OCI-LY7 (cell line): ENCODE results near the gene TPRG1L. TPM values are rescaled to one million over a fixed set of nuclear protein-coding genes. Genes with fewer than 3 reads are reported as not detected.

ENCODE experiments used
- BruUV-seq: library from RNA; stranded (reverse); fragments of 400-500 nt; replicated peaks from 2 replicates; lab custom pipeline; 2021; lab: Mats Ljungman, UMichigan
- CTCF ChIA-PET: fragments of 300-600 bp; sonication (Branson Sonifier 250); formaldehyde crosslinking; loops from one replicate; lab custom pipeline; 2022; ENCODE audit warnings: antibody characterized with exemption; ENCODE audit not compliant: unreplicated experiment; lab: Charles Lee
- POLR2A ChIA-PET: fragments of 300-600 bp; sonication (Branson Sonifier 250); formaldehyde crosslinking; loops from one replicate; lab custom pipeline; 2022; ENCODE audit warnings: antibody characterized with exemption; lab: Charles Lee
- DNase-seq: peaks from one replicate; pipeline ENCODE4 v3.0.0-alpha.2; 2015; ENCODE audit warnings: low spot score
- H2AFZ ChIP-seq: fragments of 200-600 bp; sonication (generic), shearing (Covaris generic); 2 replicates; pipeline ENCODE4 v1.6.1; 2014; ENCODE audit warnings: mild to moderate bottlenecking, antibody characterized with exemption, low read length, moderate library complexity
- H3K27ac ChIP-seq: fragments of 200-600 bp; sonication (generic); 2 replicates; pipeline ENCODE4 v1.5.1; 2014; ENCODE audit warnings: mixed run types, low read depth, mild to moderate bottlenecking, moderate library complexity, low read length, inconsistent platforms; ENCODE audit not compliant: poor library complexity, severe bottlenecking
- H3K36me3 ChIP-seq: fragments of 200-600 bp; sonication (generic); 2 replicates; pipeline ENCODE4 v1.6.1; 2014; ENCODE audit warnings: mild to moderate bottlenecking, antibody characterized with exemption, low read length, moderate library complexity, mixed read lengths; ENCODE audit not compliant: insufficient read depth
- H3K4me1 ChIP-seq: fragments of 200-600 bp; sonication (generic); 2 replicates; pipeline ENCODE4 v1.5.1; 2014; ENCODE audit warnings: mild to moderate bottlenecking, low read length; ENCODE audit not compliant: insufficient read depth, poor library complexity, severe bottlenecking
- H3K4me2 ChIP-seq: fragments of 200-600 bp; sonication (generic); 2 replicates; pipeline ENCODE4 v1.6.1; 2014; ENCODE audit warnings: mild to moderate bottlenecking, low read length
- H3K4me3 ChIP-seq: fragments of 200-600 bp; sonication (generic); 2 replicates; pipeline ENCODE4 v1.5.1; 2014; ENCODE audit warnings: mild to moderate bottlenecking, low read depth, low read length; ENCODE audit not compliant: poor library complexity, severe bottlenecking
- H3K79me2 ChIP-seq: fragments of 200-600 bp; sonication (generic); 2 replicates; pipeline ENCODE4 v1.6.1; 2016; ENCODE audit warnings: low read depth, mild to moderate bottlenecking, low read length, moderate library complexity, mixed read lengths; ENCODE audit not compliant: insufficient read depth
- H3K9me2 ChIP-seq: fragments of 200-600 bp; sonication (generic); 2 replicates; pipeline ENCODE4 v1.6.1; 2016; ENCODE audit warnings: mild to moderate bottlenecking, low read length, mixed read lengths; ENCODE audit not compliant: insufficient read depth
- H3K9me3 ChIP-seq: fragments of 200-600 bp; sonication (generic); 2 replicates; pipeline ENCODE4 v1.6.1; 2014; ENCODE audit warnings: mild to moderate bottlenecking, mixed run types, low read length, mixed read lengths
- H4K20me1 ChIP-seq: fragments of 200-600 bp; sonication (generic); 2 replicates; pipeline ENCODE4 v1.6.1; 2014; ENCODE audit warnings: mild to moderate bottlenecking, antibody characterized with exemption, low read length, moderate library complexity, mixed read lengths; ENCODE audit not compliant: insufficient read depth
- EZH2phosphoT487 ChIP-seq: fragments of 200-600 bp; sonication (generic); IDR thresholded peaks from 2 replicates; pipeline ENCODE4 v1.6.1; 2018; ENCODE audit warnings: low read depth, borderline replicate concordance, mild to moderate bottlenecking, mixed run types, antibody characterized with exemption, low read length, moderate library complexity, mixed read lengths
- intact Hi-C: fragments of 100-400 bp; cut with micrococcal nuclease; formaldehyde crosslinking; loops from one replicate; pipeline ENCODE4 v1.10.0; 2022; ENCODE audit not compliant: unreplicated experiment
- total RNA-seq, 2 experiments: library from RNA; depleted of rRNA in 1 of 2; stranded (reverse); fragments of >200 nt in 1 of 2; shearing (Covaris generic) in 1 of 2; gene quantifications; 2 replicates each; pipeline ENCODE4 v1.2.3, GENCODE V29; 2014 to 2022
- TF ChIP-seq, protein P1 (sequence below): fragments of 200-600 bp; sonication (generic); conservative IDR thresholded peaks from 2 replicates; pipeline ENCODE4 v1.5.1; 2014; ENCODE audit warnings: mild to moderate bottlenecking, antibody characterized with exemption, low read length, moderate library complexity, mixed read lengths

Gene TPRG1L
- total RNA-seq, 2 experiments from 2014 or later, result 3.1 to 6.8 TPM

DNA sequence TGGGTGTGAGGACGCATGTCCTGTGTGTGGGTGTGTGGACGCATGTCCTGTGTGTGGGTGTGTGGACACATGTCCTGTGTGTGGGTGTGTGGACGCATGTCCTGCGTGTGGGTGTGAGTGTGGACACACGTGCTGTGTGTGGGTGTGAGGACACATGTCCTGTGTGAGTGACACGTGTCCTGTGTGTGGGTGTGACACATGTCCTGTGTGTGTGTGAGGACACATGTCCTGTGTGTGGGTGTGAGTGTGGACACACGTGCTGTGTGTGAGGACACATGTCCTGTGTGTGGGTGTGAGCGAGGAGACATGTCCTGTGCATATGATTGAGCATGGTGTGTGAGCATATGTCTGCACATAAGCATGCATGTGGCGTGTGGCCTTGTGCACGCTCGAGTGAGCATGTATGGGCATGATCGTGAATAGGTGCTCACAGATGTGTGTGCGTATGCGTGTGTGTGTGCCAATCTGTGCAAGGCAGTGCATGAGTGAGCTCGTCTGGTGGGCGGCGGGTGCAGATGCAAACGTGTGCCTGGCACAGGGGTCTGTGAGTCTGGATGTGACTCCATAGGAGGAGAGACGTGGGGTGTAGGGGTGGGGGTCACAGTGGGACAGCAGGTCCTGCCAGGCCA is 38.8 kb upstream of the TPRG1L start:
- no peaks in the 10 kb centered on the region for H3K4me1 ChIP-seq
- no TSS peak for BruUV-seq
- CTCF ChIA-PET, result no interaction called here

DNA sequence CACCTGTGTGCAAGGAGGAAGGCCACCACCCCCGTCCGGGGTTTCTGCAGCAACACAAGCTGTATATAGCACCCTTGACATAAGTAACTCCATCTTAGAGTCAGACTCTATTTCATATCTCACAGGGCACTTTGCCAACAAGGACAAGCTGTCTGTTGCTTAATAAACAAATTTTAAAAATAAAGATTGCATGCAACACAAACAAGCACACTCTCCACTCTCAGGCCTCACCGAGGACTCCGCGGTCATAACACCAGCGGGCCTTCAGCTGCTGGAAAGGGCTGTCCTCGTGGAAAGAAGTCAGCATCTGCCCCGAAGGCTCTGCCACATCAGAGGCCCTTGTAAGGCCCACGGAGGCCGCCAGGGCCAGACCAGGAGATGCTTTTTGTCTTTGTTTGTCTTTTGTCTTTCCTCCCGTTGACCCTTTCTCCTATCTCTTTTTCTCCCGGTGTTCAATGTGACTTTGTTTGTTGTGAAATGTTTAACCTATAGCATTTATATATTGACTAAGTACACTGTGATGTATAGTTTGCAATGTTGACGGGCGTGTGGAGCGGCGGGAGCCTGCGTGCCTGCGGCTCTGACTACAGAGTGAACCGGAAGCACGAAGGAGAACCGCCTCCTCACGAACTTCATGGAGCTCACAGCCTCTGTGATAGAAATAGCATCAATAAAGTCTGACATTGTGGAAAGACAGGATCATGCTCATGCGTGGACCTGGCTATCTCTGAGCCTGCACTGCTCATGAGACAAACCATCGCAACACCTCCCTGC is 37.6 kb upstream of the TPRG1L start:
- no peak overlapping the region for H3K4me2 ChIP-seq
- no peak overlapping the region for H3K4me3 ChIP-seq
- CTCF ChIA-PET, result no interaction called here
- BruUV-seq, result no TSS peak
- 0 out of 2 replicates have a peak, but pooled peaks cover 2% of the 10 kb centered on the region for H3K9me3 ChIP-seq
- no peak overlapping the region for H3K27ac ChIP-seq
- POLR2A ChIA-PET, result no interaction called here
- no peaks in the 10 kb centered on the region for H4K20me1 ChIP-seq
- H2AFZ ChIP-seq, result no peak overlapping the region
- TF ChIP-seq, protein P1, sequence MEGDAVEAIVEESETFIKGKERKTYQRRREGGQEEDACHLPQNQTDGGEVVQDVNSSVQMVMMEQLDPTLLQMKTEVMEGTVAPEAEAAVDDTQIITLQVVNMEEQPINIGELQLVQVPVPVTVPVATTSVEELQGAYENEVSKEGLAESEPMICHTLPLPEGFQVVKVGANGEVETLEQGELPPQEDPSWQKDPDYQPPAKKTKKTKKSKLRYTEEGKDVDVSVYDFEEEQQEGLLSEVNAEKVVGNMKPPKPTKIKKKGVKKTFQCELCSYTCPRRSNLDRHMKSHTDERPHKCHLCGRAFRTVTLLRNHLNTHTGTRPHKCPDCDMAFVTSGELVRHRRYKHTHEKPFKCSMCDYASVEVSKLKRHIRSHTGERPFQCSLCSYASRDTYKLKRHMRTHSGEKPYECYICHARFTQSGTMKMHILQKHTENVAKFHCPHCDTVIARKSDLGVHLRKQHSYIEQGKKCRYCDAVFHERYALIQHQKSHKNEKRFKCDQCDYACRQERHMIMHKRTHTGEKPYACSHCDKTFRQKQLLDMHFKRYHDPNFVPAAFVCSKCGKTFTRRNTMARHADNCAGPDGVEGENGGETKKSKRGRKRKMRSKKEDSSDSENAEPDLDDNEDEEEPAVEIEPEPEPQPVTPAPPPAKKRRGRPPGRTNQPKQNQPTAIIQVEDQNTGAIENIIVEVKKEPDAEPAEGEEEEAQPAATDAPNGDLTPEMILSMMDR, result no peak
- no peak for TF ChIP-seq EZH2phosphoT487
- no peak for DNase-seq
- intact Hi-C loops, result no loop called here
- no peaks in the 10 kb centered on the region for H3K4me1 ChIP-seq
- H3K36me3 ChIP-seq, result no peaks in the 10 kb centered on the region
- no peaks in the 10 kb centered on the region for H3K79me2 ChIP-seq
- no peaks in the 10 kb centered on the region for H3K9me2 ChIP-seq

More for the DNA sequence above, 38.8 kb upstream of the TPRG1L start:
- no peaks in the 10 kb centered on the region for H3K79me2 ChIP-seq
- no peak overlapping the region for H2AFZ ChIP-seq
- H3K9me2 ChIP-seq, result no peaks in the 10 kb centered on the region
- H3K27ac ChIP-seq, result no peak overlapping the region
- H4K20me1 ChIP-seq, result no peaks in the 10 kb centered on the region
- TF ChIP-seq, protein P1, result no peak
- no peak for TF ChIP-seq EZH2phosphoT487
- no peak for DNase-seq
- H3K9me3 ChIP-seq, result 0 out of 2 replicates have a peak, but pooled peaks cover 2% of the 10 kb centered on the region
- H3K36me3 ChIP-seq, result no peaks in the 10 kb centered on the region
- no peak overlapping the region for H3K4me3 ChIP-seq
- POLR2A ChIA-PET, result no interaction called here
- intact Hi-C loops, result no loop called here
- no peak overlapping the region for H3K4me2 ChIP-seq
